HEK293 (cell line): Measurements from ENCODE around the gene SRGN.

Source experiments
- CTCF ChIA-PET: fragments of 350-600 bp; formaldehyde crosslinking; extraction: SDS; loops from one replicate; lab custom pipeline; 2021; ENCODE audit warnings: antibody characterized with exemption; lab: Yijun Ruan, JAX
- POLR2A ChIA-PET: fragments of 300-600 bp; formaldehyde crosslinking; extraction: SDS; loops from one replicate; lab custom pipeline; 2020; ENCODE audit warnings: antibody characterized with exemption, inconsistent platforms; lab: Yijun Ruan, JAX
- H3K27ac ChIP-seq: fragments of 200-500 bp; sonication (Bioruptor generic); 2 replicates; pipeline ENCODE4 v1.5.1; 2014; ENCODE audit warnings: low read depth, low read length, control low read depth, inconsistent platforms; ENCODE audit errors: extremely low read depth
- H3K36me3 ChIP-seq, 2 experiments: fragments of 200-500 bp in 1 of 2; sonication (Bioruptor generic) in 1 of 2; 1 replicate in 1 of 2; 2 replicates in 1 of 2; pipeline ENCODE4 v1.5.1; 2014 to 2017; ENCODE audit warnings: inconsistent platforms in 2 of 2, low read length in 2 of 2; ENCODE audit not compliant: control insufficient read depth in 2 of 2, insufficient read depth in 1 of 2
- H3K4me1 ChIP-seq: fragments of 200-500 bp; sonication (Bioruptor generic); 2 replicates; pipeline ENCODE4 v1.5.1; 2014; ENCODE audit warnings: mild to moderate bottlenecking, low read length, inconsistent platforms; ENCODE audit not compliant: control insufficient read depth, insufficient read depth
- H3K4me3 ChIP-seq: 2 replicates; pipeline ENCODE4 v1.5.1; 2011; ENCODE audit warnings: low read depth, mild to moderate bottlenecking, control low read depth, low read length, moderate library complexity
- H3K9me3 ChIP-seq: fragments of 200-500 bp; sonication (Bioruptor generic); 2 replicates; pipeline ENCODE4 v1.5.1; 2014; ENCODE audit warnings: low read depth, low read length, inconsistent platforms; ENCODE audit not compliant: control insufficient read depth, insufficient read depth
- EGR2 ChIP-seq: fragments of 450-650 bp; formaldehyde crosslinking; IDR thresholded peaks from 2 replicates; pipeline ENCODE4 v1.5.1; 2016; ENCODE audit warnings: low read depth, missing biosample characterization, missing genetic modification characterization
- SCRT2 ChIP-seq: fragments of 450-650 bp; formaldehyde crosslinking; IDR thresholded peaks from 2 replicates; pipeline ENCODE4 v1.5.1; 2016; ENCODE audit warnings: missing biosample characterization, missing genetic modification characterization
- TRIM28 ChIP-seq: IDR thresholded peaks from 2 replicates; pipeline ENCODE4 v1.6.1; 2011; ENCODE audit warnings: low read length, control low read depth, borderline replicate concordance
- TSHZ1 ChIP-seq: fragments of 450-650 bp; formaldehyde crosslinking; IDR thresholded peaks from 2 replicates; pipeline ENCODE4 v1.5.1; 2016; ENCODE audit warnings: missing biosample characterization, missing genetic modification characterization, borderline replicate concordance
- ZBTB1 ChIP-seq: fragments of 450-650 bp; formaldehyde crosslinking; IDR thresholded peaks from 2 replicates; pipeline ENCODE4 v1.5.1; 2016; ENCODE audit warnings: missing biosample characterization, missing genetic modification characterization
- ZBTB17 ChIP-seq: fragments of 450-650 bp; formaldehyde crosslinking; IDR thresholded peaks from 2 replicates; pipeline ENCODE4 v1.5.1; 2016; ENCODE audit warnings: missing biosample characterization, missing genetic modification characterization
- ZFP37 ChIP-seq: fragments of 450-650 bp; formaldehyde crosslinking; IDR thresholded peaks from 2 replicates; pipeline ENCODE4 v1.5.1; 2016; ENCODE audit warnings: missing biosample characterization, missing genetic modification characterization
- ZFP69B ChIP-seq: fragments of 450-650 bp; formaldehyde crosslinking; IDR thresholded peaks from 2 replicates; pipeline ENCODE4 v1.5.1; 2016; ENCODE audit warnings: missing biosample characterization, missing genetic modification characterization
- ZNF16 ChIP-seq: fragments of 450-650 bp; formaldehyde crosslinking; IDR thresholded peaks from 2 replicates; pipeline ENCODE4 v1.5.1; 2016; ENCODE audit warnings: low read depth, missing biosample characterization, missing genetic modification characterization
- ZNF174 ChIP-seq: fragments of 450-650 bp; formaldehyde crosslinking; IDR thresholded peaks from 2 replicates; pipeline ENCODE4 v1.5.0; 2017; ENCODE audit warnings: missing biosample characterization, mild to moderate bottlenecking, missing genetic modification characterization
- ZNF221 ChIP-seq: fragments of 450-650 bp; formaldehyde crosslinking; IDR thresholded peaks from 2 replicates; pipeline ENCODE4 v1.5.1; 2017; ENCODE audit warnings: missing biosample characterization, missing genetic modification characterization, borderline replicate concordance
- ZNF24 ChIP-seq: fragments of 450-650 bp; formaldehyde crosslinking; IDR thresholded peaks from 2 replicates; pipeline ENCODE4 v1.5.1; 2016; ENCODE audit warnings: missing biosample characterization, missing genetic modification characterization
- ZNF324 ChIP-seq: fragments of 450-650 bp; formaldehyde crosslinking; IDR thresholded peaks from 2 replicates; pipeline ENCODE4 v1.5.1; 2016; ENCODE audit warnings: missing biosample characterization, missing genetic modification characterization
- ZNF391 ChIP-seq: fragments of 450-650 bp; formaldehyde crosslinking; IDR thresholded peaks from 2 replicates; pipeline ENCODE4 v1.5.1; 2016; ENCODE audit warnings: low read depth, missing biosample characterization, missing genetic modification characterization, borderline replicate concordance
- ZNF473 ChIP-seq: fragments of 450-650 bp; formaldehyde crosslinking; IDR thresholded peaks from 2 replicates; pipeline ENCODE4 v1.5.1; 2017; ENCODE audit warnings: missing biosample characterization, missing genetic modification characterization
- ZNF544 ChIP-seq: fragments of 450-650 bp; formaldehyde crosslinking; IDR thresholded peaks from 2 replicates; pipeline ENCODE4 v1.5.0; 2017; ENCODE audit warnings: missing biosample characterization, missing genetic modification characterization
- ZNF560 ChIP-seq: fragments of 450-650 bp; formaldehyde crosslinking; IDR thresholded peaks from 2 replicates; pipeline ENCODE4 v1.5.1; 2017; ENCODE audit warnings: missing biosample characterization, missing genetic modification characterization, borderline replicate concordance
- ZNF624 ChIP-seq: fragments of 450-650 bp; formaldehyde crosslinking; IDR thresholded peaks from 2 replicates; pipeline ENCODE4 v1.5.1; 2017; ENCODE audit warnings: missing biosample characterization, missing genetic modification characterization
- ZNF658 ChIP-seq: fragments of 450-650 bp; formaldehyde crosslinking; IDR thresholded peaks from 2 replicates; pipeline ENCODE4; 2016; ENCODE audit warnings: missing biosample characterization, missing genetic modification characterization
- ZNF660 ChIP-seq: fragments of 450-650 bp; IDR thresholded peaks from 2 replicates; pipeline ENCODE4 v1.5.1; 2018; ENCODE audit warnings: missing biosample characterization, mild to moderate bottlenecking, missing genetic modification characterization
- ZNF776 ChIP-seq: fragments of 450-650 bp; formaldehyde crosslinking; IDR thresholded peaks from 2 replicates; pipeline ENCODE4 v1.5.0; 2017; ENCODE audit warnings: missing biosample characterization, missing genetic modification characterization, borderline replicate concordance
- ZNF777 ChIP-seq: fragments of 450-650 bp; formaldehyde crosslinking; IDR thresholded peaks from 2 replicates; pipeline ENCODE4 v1.5.1; 2017; ENCODE audit warnings: missing biosample characterization, missing genetic modification characterization, borderline replicate concordance

The SRGN gene

GRCh38 chr10:69073736-69074364 lies 14.1 kb upstream of the SRGN start:
- POLR2A ChIA-PET = interaction anchor here (1.2 kb wide), 1 partner anchor 117 kb away, joined by 3 read pairs; the partner anchor contains the start of gene DDX21
- Histone ChIP-seq H3K9me3 (no peaks in the 10 kb centered on the region), H3K36me3 (no peaks in the 10 kb centered on the region), H3K27ac (no peak overlapping the region), H3K4me1 (no peaks in the 10 kb centered on the region), H3K4me3 (no peak overlapping the region)
- CTCF ChIA-PET = interaction anchor here (0.6 kb wide), 1 partner anchor 1195 kb away, joined by 3 read pairs; no protein-coding TSS in a partner anchor
- TF ChIP-seq TRIM28 (no peak), ZFP69B (tag by site-specific recombination) (no peak), ZNF776 (tag by site-specific recombination) (no peak), ZNF660 (tag by site-specific recombination) (no peak), ZNF777 (no peak), ZNF560 (tag by site-specific recombination) (no peak), SCRT2 (tag by site-specific recombination) (no peak)

GRCh38 chr10:69074532-69074931 lies 13.4 kb upstream of the SRGN start:
- TF ChIP-seq ZNF16 (tag by site-specific recombination) = no peak
- TF ChIP-seq ZNF24 = no peak
- TF ChIP-seq ZNF221 (tag by site-specific recombination) = no peak
- no peak for TF ChIP-seq ZBTB1
- no peak for TF ChIP-seq ZBTB17 (tag by site-specific recombination)
- TF ChIP-seq ZNF391 (tag by site-specific recombination) = no peak
- no peak for TF ChIP-seq TRIM28
- TF ChIP-seq ZNF324 (tag by site-specific recombination) = no peak
- no peak for TF ChIP-seq ZNF473 (tag by site-specific recombination)
- TF ChIP-seq TSHZ1 (tag by site-specific recombination) = no peak
- TF ChIP-seq ZNF174 (tag by site-specific recombination) = no peak
- Histone ChIP-seq H3K9me3 (no peaks in the 10 kb centered on the region), H3K27ac (no peak overlapping the region), H3K4me3 (no peak overlapping the region), H3K4me1 (no peaks in the 10 kb centered on the region), H3K36me3 (no peaks in the 10 kb centered on the region)
- ChIA-PET POLR2A (interaction anchor here (1.2 kb wide), 1 partner anchor 118 kb away, joined by 3 read pairs; the partner anchor contains the start of gene DDX21), CTCF (interaction anchor here (1.6 kb wide), 1 partner anchor 18 kb away, joined by 4 read pairs; no protein-coding TSS in a partner anchor)

GRCh38 chr10:69075431-69075830 lies 12.5 kb upstream of the SRGN start:
- H3K36me3 ChIP-seq = no peaks in the 10 kb centered on the region
- TF ChIP-seq ZNF658 (tag by site-specific recombination) (no peak), ZNF624 (tag by site-specific recombination) (no peak), ZNF544 (tag by site-specific recombination) (no peak), ZFP37 (tag by site-specific recombination) (no peak), EGR2 (tag by site-specific recombination) (no peak)
- TF ChIP-seq, all 188 proteins: peak for 0
- ChIA-PET CTCF (interaction anchor here (1.6 kb wide), 1 partner anchor 17 kb away, joined by 4 read pairs; no protein-coding TSS in a partner anchor), POLR2A (no interaction called here)
- Histone ChIP-seq H3K4me1 (no peaks in the 10 kb centered on the region), H3K27ac (no peak overlapping the region), H3K4me3 (no peak overlapping the region), H3K9me3 (no peaks in the 10 kb centered on the region)
